B cell (primary cell): ENCODE data around the gene BRIP1.

Experiments
- EZH2 ChIP-seq: IDR thresholded peaks from 2 replicates; pipeline ENCODE4 v1.6.1; 2012; ENCODE audit warnings: borderline replicate concordance, low read depth, mild to moderate bottlenecking, moderate library complexity, low read length; ENCODE audit not compliant: insufficient read depth, poor library complexity, severe bottlenecking
- TF ChIP-seq, protein P1 (sequence below): fragments of 200-600 bp; IDR thresholded peaks from one replicate; pipeline ENCODE4 v1.8.0; 2022; ENCODE audit warnings: antibody characterized with exemption, mild to moderate bottlenecking

- TF ChIP-seq, protein P1, sequence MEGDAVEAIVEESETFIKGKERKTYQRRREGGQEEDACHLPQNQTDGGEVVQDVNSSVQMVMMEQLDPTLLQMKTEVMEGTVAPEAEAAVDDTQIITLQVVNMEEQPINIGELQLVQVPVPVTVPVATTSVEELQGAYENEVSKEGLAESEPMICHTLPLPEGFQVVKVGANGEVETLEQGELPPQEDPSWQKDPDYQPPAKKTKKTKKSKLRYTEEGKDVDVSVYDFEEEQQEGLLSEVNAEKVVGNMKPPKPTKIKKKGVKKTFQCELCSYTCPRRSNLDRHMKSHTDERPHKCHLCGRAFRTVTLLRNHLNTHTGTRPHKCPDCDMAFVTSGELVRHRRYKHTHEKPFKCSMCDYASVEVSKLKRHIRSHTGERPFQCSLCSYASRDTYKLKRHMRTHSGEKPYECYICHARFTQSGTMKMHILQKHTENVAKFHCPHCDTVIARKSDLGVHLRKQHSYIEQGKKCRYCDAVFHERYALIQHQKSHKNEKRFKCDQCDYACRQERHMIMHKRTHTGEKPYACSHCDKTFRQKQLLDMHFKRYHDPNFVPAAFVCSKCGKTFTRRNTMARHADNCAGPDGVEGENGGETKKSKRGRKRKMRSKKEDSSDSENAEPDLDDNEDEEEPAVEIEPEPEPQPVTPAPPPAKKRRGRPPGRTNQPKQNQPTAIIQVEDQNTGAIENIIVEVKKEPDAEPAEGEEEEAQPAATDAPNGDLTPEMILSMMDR, result no peak
- TF ChIP-seq EZH2, result no peak
These were observed 24.0 kb downstream of the BRIP1 start for GRCh38 chr17:61839300-61839786.
